ENCODE measurements around the gene FBF1. TPM values are rescaled to one million over a fixed set of nuclear protein-coding genes. Genes with fewer than 3 reads are reported as not detected.

Gene FBF1
- polyA plus RNA-seq, 1 donor from 2014 or later, result 13.5 TPM

DNA sequence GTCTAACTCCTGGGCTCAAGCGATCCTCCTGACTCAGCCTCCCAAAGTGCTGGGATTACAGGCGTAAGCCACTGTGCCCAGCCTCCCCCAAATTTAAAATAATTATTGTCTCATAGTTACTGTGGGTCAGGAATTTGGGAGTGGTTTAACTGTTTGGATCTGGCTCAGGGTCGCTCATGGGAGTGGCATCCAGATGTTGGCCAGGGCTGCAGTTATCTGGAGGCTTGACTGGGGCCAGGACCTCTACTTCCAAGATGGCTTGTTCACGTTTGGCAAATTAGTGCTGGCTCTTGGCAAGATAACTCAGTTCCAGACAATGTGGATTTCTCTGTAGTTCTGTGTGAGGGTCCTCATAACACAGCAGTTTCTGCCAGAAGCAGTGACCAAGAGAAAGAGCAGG, 46.2 kb upstream of the FBF1 start:
- no peak overlapping the region for H3K9ac ChIP-seq (ENCODE audit: low read length)
- H3K4me3 ChIP-seq (ENCODE audit: low read length), result no peak overlapping the region
- no peaks in the 10 kb centered on the region for H3F3A ChIP-seq (ENCODE audit: insufficient read depth, low read length, poor library complexity, severe bottlenecking)
- H3K36me3 ChIP-seq (ENCODE audit: insufficient read depth, low read length), result no peaks in the 10 kb centered on the region
- H3K27ac ChIP-seq (ENCODE audit: low read length), result no peak overlapping the region
- no peaks in the 10 kb centered on the region for H4K20me1 ChIP-seq (ENCODE audit: insufficient read depth)
- H3K27me3 ChIP-seq (ENCODE audit: insufficient read depth, low read depth, low read length), result no peaks in the 10 kb centered on the region
- TF ChIP-seq POLR2AphosphoS5 (IDR thresholded peaks at IDR 0.05) (no peak), MXI1 (conservative IDR thresholded peaks at IDR 0.05; ENCODE audit: poor library complexity, severe bottlenecking) (no peak), SMC3 (conservative IDR thresholded peaks at IDR 0.05; ENCODE audit: poor library complexity) (no peak), RAD21 (conservative IDR thresholded peaks at IDR 0.05) (no peak), TAF1 (IDR thresholded peaks at IDR 0.05; ENCODE audit: low read depth) (no peak)
- TF ChIP-seq, protein P1, sequence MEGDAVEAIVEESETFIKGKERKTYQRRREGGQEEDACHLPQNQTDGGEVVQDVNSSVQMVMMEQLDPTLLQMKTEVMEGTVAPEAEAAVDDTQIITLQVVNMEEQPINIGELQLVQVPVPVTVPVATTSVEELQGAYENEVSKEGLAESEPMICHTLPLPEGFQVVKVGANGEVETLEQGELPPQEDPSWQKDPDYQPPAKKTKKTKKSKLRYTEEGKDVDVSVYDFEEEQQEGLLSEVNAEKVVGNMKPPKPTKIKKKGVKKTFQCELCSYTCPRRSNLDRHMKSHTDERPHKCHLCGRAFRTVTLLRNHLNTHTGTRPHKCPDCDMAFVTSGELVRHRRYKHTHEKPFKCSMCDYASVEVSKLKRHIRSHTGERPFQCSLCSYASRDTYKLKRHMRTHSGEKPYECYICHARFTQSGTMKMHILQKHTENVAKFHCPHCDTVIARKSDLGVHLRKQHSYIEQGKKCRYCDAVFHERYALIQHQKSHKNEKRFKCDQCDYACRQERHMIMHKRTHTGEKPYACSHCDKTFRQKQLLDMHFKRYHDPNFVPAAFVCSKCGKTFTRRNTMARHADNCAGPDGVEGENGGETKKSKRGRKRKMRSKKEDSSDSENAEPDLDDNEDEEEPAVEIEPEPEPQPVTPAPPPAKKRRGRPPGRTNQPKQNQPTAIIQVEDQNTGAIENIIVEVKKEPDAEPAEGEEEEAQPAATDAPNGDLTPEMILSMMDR (IDR thresholded peaks at IDR 0.05; ENCODE audit: poor library complexity, severe bottlenecking), result no peak
- H3K9me2 ChIP-seq (ENCODE audit: insufficient read depth, low read length), result no peaks in the 10 kb centered on the region
- H3K79me2 ChIP-seq (replicated peaks; ENCODE audit: insufficient read depth, low read length), result no peaks in the 10 kb centered on the region
- H3K9me3 ChIP-seq (ENCODE audit: low read length), result no peaks in the 10 kb centered on the region
- no peak overlapping the region for H3K4me2 ChIP-seq (ENCODE audit: low read length)
- H2AFZ ChIP-seq (ENCODE audit: low read depth, low read length), result no peak overlapping the region

DNA sequence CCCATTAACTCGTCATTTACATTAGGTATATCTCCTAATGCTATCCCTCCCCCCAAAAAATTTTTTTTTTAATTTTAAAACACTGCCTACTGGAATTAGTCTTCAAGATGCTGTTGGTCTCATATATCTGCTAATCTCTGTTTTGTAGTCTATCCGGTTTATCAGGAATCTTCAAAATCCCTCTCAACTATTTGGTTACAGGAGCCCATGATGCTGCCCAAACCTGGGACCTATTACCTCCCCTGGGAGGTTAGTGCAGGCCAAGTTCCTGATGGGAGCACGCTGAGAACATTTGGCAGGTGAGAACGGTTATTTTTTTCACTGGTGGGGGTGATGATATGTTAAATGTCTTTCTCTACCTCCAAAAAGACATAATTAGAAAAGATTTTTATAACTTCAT, 45.1 kb upstream of the FBF1 start:
- Histone ChIP-seq H3K27ac (ENCODE audit: low read length) (no peak overlapping the region), H3K9ac (ENCODE audit: low read length) (no peak overlapping the region), H3K4me2 (ENCODE audit: low read length) (no peak overlapping the region), H3K9me2 (ENCODE audit: insufficient read depth, low read length) (no peaks in the 10 kb centered on the region), H2AFZ (ENCODE audit: low read depth, low read length) (no peak overlapping the region), H3K27me3 (ENCODE audit: insufficient read depth, low read depth, low read length) (no peaks in the 10 kb centered on the region), H3K4me3 (ENCODE audit: low read length) (no peak overlapping the region), H3K9me3 (ENCODE audit: low read length) (no peaks in the 10 kb centered on the region), H4K20me1 (ENCODE audit: insufficient read depth) (no peaks in the 10 kb centered on the region), H3F3A (ENCODE audit: insufficient read depth, low read length, poor library complexity, severe bottlenecking) (no peaks in the 10 kb centered on the region), H3K36me3 (ENCODE audit: insufficient read depth, low read length) (no peaks in the 10 kb centered on the region), H3K79me2 (replicated peaks; ENCODE audit: insufficient read depth, low read length) (no peaks in the 10 kb centered on the region)
- TF ChIP-seq SMC3 (conservative IDR thresholded peaks at IDR 0.05; ENCODE audit: poor library complexity), result no peak
- TF ChIP-seq, protein P2, sequence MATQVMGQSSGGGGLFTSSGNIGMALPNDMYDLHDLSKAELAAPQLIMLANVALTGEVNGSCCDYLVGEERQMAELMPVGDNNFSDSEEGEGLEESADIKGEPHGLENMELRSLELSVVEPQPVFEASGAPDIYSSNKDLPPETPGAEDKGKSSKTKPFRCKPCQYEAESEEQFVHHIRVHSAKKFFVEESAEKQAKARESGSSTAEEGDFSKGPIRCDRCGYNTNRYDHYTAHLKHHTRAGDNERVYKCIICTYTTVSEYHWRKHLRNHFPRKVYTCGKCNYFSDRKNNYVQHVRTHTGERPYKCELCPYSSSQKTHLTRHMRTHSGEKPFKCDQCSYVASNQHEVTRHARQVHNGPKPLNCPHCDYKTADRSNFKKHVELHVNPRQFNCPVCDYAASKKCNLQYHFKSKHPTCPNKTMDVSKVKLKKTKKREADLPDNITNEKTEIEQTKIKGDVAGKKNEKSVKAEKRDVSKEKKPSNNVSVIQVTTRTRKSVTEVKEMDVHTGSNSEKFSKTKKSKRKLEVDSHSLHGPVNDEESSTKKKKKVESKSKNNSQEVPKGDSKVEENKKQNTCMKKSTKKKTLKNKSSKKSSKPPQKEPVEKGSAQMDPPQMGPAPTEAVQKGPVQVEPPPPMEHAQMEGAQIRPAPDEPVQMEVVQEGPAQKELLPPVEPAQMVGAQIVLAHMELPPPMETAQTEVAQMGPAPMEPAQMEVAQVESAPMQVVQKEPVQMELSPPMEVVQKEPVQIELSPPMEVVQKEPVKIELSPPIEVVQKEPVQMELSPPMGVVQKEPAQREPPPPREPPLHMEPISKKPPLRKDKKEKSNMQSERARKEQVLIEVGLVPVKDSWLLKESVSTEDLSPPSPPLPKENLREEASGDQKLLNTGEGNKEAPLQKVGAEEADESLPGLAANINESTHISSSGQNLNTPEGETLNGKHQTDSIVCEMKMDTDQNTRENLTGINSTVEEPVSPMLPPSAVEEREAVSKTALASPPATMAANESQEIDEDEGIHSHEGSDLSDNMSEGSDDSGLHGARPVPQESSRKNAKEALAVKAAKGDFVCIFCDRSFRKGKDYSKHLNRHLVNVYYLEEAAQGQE (IDR thresholded peaks at IDR 0.05; ENCODE audit: borderline replicate concordance), result no peak
- TF ChIP-seq TAF1 (IDR thresholded peaks at IDR 0.05; ENCODE audit: low read depth), result no peak
- no peak for TF ChIP-seq EP300 (conservative IDR thresholded peaks at IDR 0.05; ENCODE audit: poor library complexity, severe bottlenecking)
- no peak for TF ChIP-seq RAD21 (conservative IDR thresholded peaks at IDR 0.05)
- TF ChIP-seq EZH2 (IDR thresholded peaks at IDR 0.05; ENCODE audit: borderline replicate concordance, insufficient read depth, low read length, poor library complexity, severe bottlenecking), result no peak
- no peak for TF ChIP-seq POLR2AphosphoS5 (IDR thresholded peaks at IDR 0.05)
- TF ChIP-seq, protein P1 (IDR thresholded peaks at IDR 0.05; ENCODE audit: poor library complexity, severe bottlenecking), result no peak
- no peak for TF ChIP-seq MXI1 (conservative IDR thresholded peaks at IDR 0.05; ENCODE audit: poor library complexity, severe bottlenecking)
